ENCODE results near the gene SPTBN4.

SPTBN4 gene

DNA sequence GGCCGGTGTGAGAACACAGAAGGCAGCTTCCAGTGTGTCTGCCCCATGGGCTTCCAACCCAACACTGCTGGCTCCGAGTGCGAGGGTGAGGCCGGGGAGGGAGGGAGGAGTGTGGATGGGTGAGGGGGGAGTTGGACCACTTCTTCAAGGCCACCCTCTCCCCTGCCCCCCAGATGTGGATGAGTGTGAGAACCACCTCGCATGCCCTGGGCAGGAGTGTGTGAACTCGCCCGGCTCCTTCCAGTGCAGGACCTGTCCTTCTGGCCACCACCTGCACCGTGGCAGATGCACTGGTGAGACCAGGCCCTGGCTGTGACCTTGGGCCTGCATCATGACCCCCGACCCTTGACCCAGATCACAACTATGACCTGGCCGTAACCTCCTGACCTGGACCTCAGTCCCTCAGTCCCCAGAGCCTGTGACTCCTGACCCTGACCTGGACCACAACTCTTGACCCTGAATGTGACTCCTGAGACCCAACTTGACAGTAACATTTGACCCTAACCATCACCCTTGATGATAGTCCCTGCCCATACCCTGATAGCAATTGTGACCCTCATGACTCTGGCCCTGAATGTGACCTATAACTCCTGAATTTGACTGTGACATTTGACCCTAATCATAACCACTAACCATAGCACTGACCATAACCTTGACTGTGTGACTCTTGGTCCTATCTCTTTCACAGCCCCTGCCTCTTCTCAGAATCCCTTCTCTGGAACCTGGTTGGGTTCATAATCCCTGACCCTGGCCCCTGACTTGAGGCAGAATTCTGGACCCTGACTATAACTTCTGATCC, 145.3 kb downstream of the SPTBN4 start:
- Histone ChIP-seq H3K4me3 (ENCODE audit: low read length) (no peak overlapping the region), H3F3A (ENCODE audit: insufficient read depth, low read length) (peaks cover 3% of the 10 kb centered on the region; the same call in 1 of the 2 replicates), H4K20me1 (ENCODE audit: insufficient read depth, low read length) (no peaks in the 10 kb centered on the region), H2AFZ (ENCODE audit: low read length) (no peak overlapping the region), H3K9ac (ENCODE audit: low read length) (no peak overlapping the region), H3K4me2 (ENCODE audit: low read depth, low read length) (no peak overlapping the region), H3K27ac (ENCODE audit: low read length) (no peak overlapping the region), H3K9me2 (replicated peaks; ENCODE audit: insufficient read depth, low read length) (no peaks in the 10 kb centered on the region), H3K27me3 (replicated peaks; ENCODE audit: insufficient read depth, low read length) (no peaks in the 10 kb centered on the region), H3K36me3 (replicated peaks; ENCODE audit: insufficient read depth, low read length) (no peaks in the 10 kb centered on the region), H3K4me1 (ENCODE audit: low read length) (peaks cover 7% of the 10 kb centered on the region), H3K9me3 (replicated peaks; ENCODE audit: insufficient read depth, low read length) (no peaks in the 10 kb centered on the region), H3K79me2 (ENCODE audit: low read length) (no peaks in the 10 kb centered on the region)
- TF ChIP-seq EZH2 (optimal IDR thresholded peaks at IDR 0.05; ENCODE audit: low read depth, low read length) (no peak), EZH2phosphoT487 (IDR thresholded peaks at IDR 0.05; ENCODE audit: low read length) (no peak), CTCF (IDR thresholded peaks at IDR 0.05; ENCODE audit: low read length) (no peak)
- DNase-seq: no peak

GRCh38 chr19:40612831-40613689, 146.3 kb downstream of the SPTBN4 start:
- Histone ChIP-seq H3K79me2 (ENCODE audit: low read length) (no peaks in the 10 kb centered on the region), H3K4me1 (ENCODE audit: low read length) (peaks cover 7% of the 10 kb centered on the region), H3K9me3 (replicated peaks; ENCODE audit: insufficient read depth, low read length) (no peaks in the 10 kb centered on the region), H3K9me2 (replicated peaks; ENCODE audit: insufficient read depth, low read length) (no peaks in the 10 kb centered on the region), H3K9ac (ENCODE audit: low read length) (peak overlapping the region; percentile 57), H2AFZ (ENCODE audit: low read length) (peak overlapping the region; percentile 87), H3K27me3 (replicated peaks; ENCODE audit: insufficient read depth, low read length) (no peaks in the 10 kb centered on the region), H3K36me3 (replicated peaks; ENCODE audit: insufficient read depth, low read length) (no peaks in the 10 kb centered on the region), H3K4me2 (ENCODE audit: low read depth, low read length) (peak overlapping the region; percentile 96), H4K20me1 (ENCODE audit: insufficient read depth, low read length) (no peaks in the 10 kb centered on the region), H3K4me3 (ENCODE audit: low read length) (peak overlapping the region; percentile 81), H3F3A (ENCODE audit: insufficient read depth, low read length) (peaks cover 3% of the 10 kb centered on the region; the same call in 1 of the 2 replicates), H3K27ac (ENCODE audit: low read length) (peak overlapping the region; percentile 35; the same call in 1 of the 2 replicates)
- DNase-seq: peak; percentile 64
- TF ChIP-seq EZH2 (optimal IDR thresholded peaks at IDR 0.05; ENCODE audit: low read depth, low read length) (no peak), EZH2phosphoT487 (IDR thresholded peaks at IDR 0.05; ENCODE audit: low read length) (no peak), CTCF (IDR thresholded peaks at IDR 0.05; ENCODE audit: low read length) (no peak)

DNA sequence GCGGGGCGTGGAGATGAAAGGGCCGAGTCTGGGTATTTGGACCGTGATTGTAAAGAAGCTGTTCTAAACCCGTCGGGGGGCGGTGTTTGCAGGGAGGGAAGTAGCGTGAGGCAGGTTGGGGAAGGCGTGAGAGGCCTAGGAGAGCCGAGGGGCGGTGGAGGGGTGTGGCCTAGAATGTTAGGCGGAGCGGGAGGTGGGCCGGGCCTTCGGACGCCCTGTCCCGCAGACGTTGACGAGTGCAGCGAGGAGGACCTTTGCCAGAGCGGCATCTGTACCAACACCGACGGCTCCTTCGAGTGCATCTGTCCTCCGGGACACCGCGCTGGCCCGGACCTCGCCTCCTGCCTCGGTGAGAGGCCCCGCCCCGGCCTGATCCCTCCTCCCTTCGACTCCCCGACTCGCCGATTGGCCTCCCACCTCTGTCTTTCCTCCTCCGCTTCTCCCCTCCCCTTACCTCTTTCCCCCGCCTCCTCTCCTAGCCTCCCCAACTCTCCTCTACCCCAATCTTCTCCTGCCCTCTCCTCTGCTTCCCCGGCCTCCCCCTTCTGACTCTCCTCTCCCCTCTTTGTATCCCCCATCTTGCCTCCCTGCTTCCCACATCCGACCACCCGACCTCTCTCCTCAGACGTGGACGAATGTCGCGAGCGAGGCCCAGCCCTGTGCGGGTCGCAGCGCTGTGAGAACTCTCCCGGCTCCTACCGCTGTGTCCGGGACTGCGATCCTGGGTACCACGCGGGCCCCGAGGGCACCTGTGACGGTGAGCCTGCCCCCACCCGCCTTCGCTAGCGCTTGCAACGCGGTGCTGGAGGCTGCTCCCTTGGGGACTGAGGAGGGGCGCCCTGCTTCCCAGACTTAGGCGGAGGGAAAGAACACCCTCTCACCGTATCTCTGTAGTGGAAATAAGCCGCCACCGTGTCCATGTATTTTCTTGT, 147.2 kb downstream of the SPTBN4 start:
- peak overlapping the region; percentile 81 for H3K4me3 ChIP-seq (ENCODE audit: low read length)
- no peak for TF ChIP-seq EZH2phosphoT487 (IDR thresholded peaks at IDR 0.05; ENCODE audit: low read length)
- TF ChIP-seq EZH2 (optimal IDR thresholded peaks at IDR 0.05; ENCODE audit: low read depth, low read length): no peak
- TF ChIP-seq CTCF (IDR thresholded peaks at IDR 0.05; ENCODE audit: low read length): no peak
- no peaks in the 10 kb centered on the region for H3K79me2 ChIP-seq (ENCODE audit: low read length)

More for the DNA sequence above, 147.2 kb downstream of the SPTBN4 start:
- H3K27ac ChIP-seq (ENCODE audit: low read length): peak overlapping the region; percentile 35; the same call in 1 of the 2 replicates
- no peaks in the 10 kb centered on the region for H3K27me3 ChIP-seq (replicated peaks; ENCODE audit: insufficient read depth, low read length)
- no peaks in the 10 kb centered on the region for H4K20me1 ChIP-seq (ENCODE audit: insufficient read depth, low read length)
- peak overlapping the region; percentile 87 for H2AFZ ChIP-seq (ENCODE audit: low read length)
- H3F3A ChIP-seq (ENCODE audit: insufficient read depth, low read length): peaks cover 3% of the 10 kb centered on the region; the same call in 1 of the 2 replicates
- peak overlapping the region; percentile 96 for H3K4me2 ChIP-seq (ENCODE audit: low read depth, low read length)
- H3K9ac ChIP-seq (ENCODE audit: low read length): peak overlapping the region; percentile 57
- no peaks in the 10 kb centered on the region for H3K9me3 ChIP-seq (replicated peaks; ENCODE audit: insufficient read depth, low read length)
- H3K9me2 ChIP-seq (replicated peaks; ENCODE audit: insufficient read depth, low read length): no peaks in the 10 kb centered on the region
- peaks cover 7% of the 10 kb centered on the region for H3K4me1 ChIP-seq (ENCODE audit: low read length)
- peak; percentile 83 for DNase-seq
- no peaks in the 10 kb centered on the region for H3K36me3 ChIP-seq (replicated peaks; ENCODE audit: insufficient read depth, low read length)

Data from MM.1S (cell line).